Neural progenitor cell (in vitro differentiated cells): ENCODE data around the gene NHP2. TPM values are rescaled to one million over a fixed set of nuclear protein-coding genes. Genes with fewer than 3 reads are reported as not detected.

Experiments used
- DNase-seq: peaks from one replicate; pipeline ENCODE4 v3.0.0-alpha.2; 2016; ENCODE audit warnings: low spot score
- H2AFZ ChIP-seq: fragments of 200-600 bp; sonication (generic); replicated peaks from 2 replicates; pipeline ENCODE4 v1.6.1; 2016; ENCODE audit warnings: antibody characterized with exemption
- H3F3A ChIP-seq: fragments of 200-600 bp; sonication (generic); 2 replicates; pipeline ENCODE4 v1.6.1; 2016; ENCODE audit warnings: antibody characterized with exemption, low read depth
- H3K27ac ChIP-seq: fragments of 200-600 bp; sonication (generic); 2 replicates; pipeline ENCODE4 v1.5.1; 2016; ENCODE audit warnings: mild to moderate bottlenecking
- H3K27me3 ChIP-seq: fragments of 200-600 bp; sonication (generic); 2 replicates; pipeline ENCODE4 v1.6.1; 2016; ENCODE audit warnings: mild to moderate bottlenecking, moderate library complexity
- H3K36me3 ChIP-seq: fragments of 200-600 bp; sonication (generic); 2 replicates; pipeline ENCODE4 v1.5.1; 2016
- H3K4me1 ChIP-seq: fragments of 200-600 bp; sonication (generic); 2 replicates; pipeline ENCODE4 v1.6.1; 2016; ENCODE audit warnings: mixed run types
- H3K4me2 ChIP-seq: fragments of 200-600 bp; sonication (generic); 2 replicates; pipeline ENCODE4 v1.6.1; 2016
- H3K4me3 ChIP-seq: fragments of 200-600 bp; sonication (generic); 2 replicates; pipeline ENCODE4 v1.5.1; 2016
- H3K79me2 ChIP-seq: fragments of 200-600 bp; sonication (generic); 2 replicates; pipeline ENCODE4 v1.6.1; 2016; ENCODE audit warnings: low read depth
- H3K9ac ChIP-seq: fragments of 200-600 bp; sonication (generic); 2 replicates; pipeline ENCODE4 v1.6.1; 2016
- H3K9me3 ChIP-seq: fragments of 200-600 bp; sonication (generic); 2 replicates; pipeline ENCODE4 v1.5.1; 2016; ENCODE audit warnings: low read depth
- H4K20me1 ChIP-seq: fragments of 200-600 bp; sonication (generic); 2 replicates; pipeline ENCODE4 v1.6.1; 2016; ENCODE audit warnings: low read depth
- H3K27ac Mint-ChIP-seq: 3 replicates; pipeline ENCODE4 v1.8.0; 2021; ENCODE audit warnings: mixed read lengths
- H3K27me3 Mint-ChIP-seq: 2 replicates; pipeline ENCODE4 v1.8.0; 2022; ENCODE audit warnings: low read depth, mild to moderate bottlenecking, inconsistent platforms, moderate library complexity, mixed read lengths; ENCODE audit not compliant: insufficient read depth
- H3K36me3 Mint-ChIP-seq: 3 replicates; pipeline ENCODE4 v1.8.0; 2021; ENCODE audit warnings: mixed read lengths
- H3K4me1 Mint-ChIP-seq: 3 replicates; pipeline ENCODE4 v1.8.0; 2021; ENCODE audit warnings: mixed read lengths
- H3K4me3 Mint-ChIP-seq: 3 replicates; pipeline ENCODE4 v1.8.0; 2021; ENCODE audit warnings: mild to moderate bottlenecking, moderate library complexity, mixed read lengths
- H3K9me3 Mint-ChIP-seq: 3 replicates; pipeline ENCODE4 v1.8.0; 2020; ENCODE audit warnings: mixed read lengths
- EZH2 ChIP-seq: fragments of 200-600 bp; sonication (generic); IDR thresholded peaks from 2 replicates; pipeline ENCODE4 v1.6.1; 2017; ENCODE audit warnings: antibody characterized with exemption, mild to moderate bottlenecking, moderate library complexity
- EZH2phosphoT487 ChIP-seq: fragments of 200-600 bp; sonication (generic); IDR thresholded peaks from 2 replicates; pipeline ENCODE4 v1.6.1; 2017; ENCODE audit warnings: antibody characterized with exemption
- total RNA-seq: library from RNA; depleted of rRNA; stranded (reverse); fragments of >200 nt; gene quantifications from 2 replicates; pipeline ENCODE4 v1.2.3, GENCODE V29; 2015; ENCODE audit warnings: low replicate concordance
- TF ChIP-seq, protein P1 (sequence below): fragments of 200-600 bp; sonication (generic); IDR thresholded peaks from 2 replicates; pipeline ENCODE4 v1.5.1; 2017; ENCODE audit warnings: antibody characterized with exemption, mild to moderate bottlenecking

NHP2 gene
- total RNA-seq, 1 donor from 2014 or later, result 357 TPM

DNA sequence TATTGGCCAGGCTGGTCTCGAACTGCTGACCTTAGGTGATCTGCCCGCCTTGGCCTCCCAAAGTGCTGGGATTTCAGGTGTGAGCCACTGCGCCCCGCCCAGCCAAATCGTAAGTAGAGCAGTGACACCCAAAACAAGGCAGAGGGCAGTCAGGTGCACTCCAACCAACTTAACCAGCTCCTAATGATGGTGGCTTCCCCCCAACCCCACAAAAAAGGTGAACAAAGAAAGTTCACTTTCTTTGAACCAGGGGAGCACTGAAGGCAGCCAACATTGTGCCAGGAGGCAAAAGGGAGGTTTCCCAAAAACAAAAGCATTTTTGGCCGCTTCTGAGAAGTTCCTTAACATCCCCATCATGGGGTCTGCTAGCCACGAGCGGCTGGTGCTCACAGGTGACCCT is 23.9 kb upstream of the NHP2 start:
- H3K27ac Mint-ChIP-seq, result no peak overlapping the region
- Histone ChIP-seq H3K27ac (no peak overlapping the region), H3K79me2 (no peaks in the 10 kb centered on the region), H3K36me3 (no peaks in the 10 kb centered on the region), H3K9me3 (no peaks in the 10 kb centered on the region), H4K20me1 (no peaks in the 10 kb centered on the region), H3K9ac (no peak overlapping the region), H3K27me3 (no peaks in the 10 kb centered on the region), H2AFZ (peak overlapping the region; percentile 0), H3F3A (peaks cover 13% of the 10 kb centered on the region), H3K4me2 (no peak overlapping the region), H3K4me1 (peaks cover 11% of the 10 kb centered on the region), H3K4me3 (no peak overlapping the region)
- H3K27me3 Mint-ChIP-seq, result peaks cover 17% of the 10 kb centered on the region
- TF ChIP-seq EZH2 (no peak), EZH2phosphoT487 (no peak)
- H3K36me3 Mint-ChIP-seq, result no peaks in the 10 kb centered on the region
- H3K4me1 Mint-ChIP-seq, result peaks cover 4% of the 10 kb centered on the region
- no peak overlapping the region for H3K4me3 Mint-ChIP-seq
- DNase-seq, result no peak
- H3K9me3 Mint-ChIP-seq, result peaks cover 6% of the 10 kb centered on the region

DNA sequence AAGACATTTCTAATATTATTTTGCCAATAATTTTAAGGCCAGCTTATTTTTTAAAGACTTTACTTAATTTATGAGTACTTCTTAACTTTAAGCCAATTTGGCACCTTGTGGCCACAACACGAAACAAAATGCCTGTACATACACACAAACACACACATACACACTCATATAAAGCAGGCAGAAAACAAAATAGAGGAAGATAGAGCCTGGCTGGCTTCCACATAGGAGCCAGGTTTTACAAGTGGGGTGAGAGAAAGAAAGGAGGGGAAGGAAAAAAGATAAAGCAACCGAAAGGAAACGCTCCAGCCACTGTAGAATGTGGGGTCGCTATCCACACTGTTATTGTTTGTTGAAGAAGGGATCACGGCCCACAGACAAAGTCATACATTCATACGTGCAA is 23.1 kb upstream of the NHP2 start:
- Histone ChIP-seq H3K36me3 (no peaks in the 10 kb centered on the region), H4K20me1 (no peaks in the 10 kb centered on the region), H3K4me2 (no peak overlapping the region), H3K4me3 (no peak overlapping the region), H3F3A (peaks cover 13% of the 10 kb centered on the region), H3K9ac (no peak overlapping the region), H3K27ac (no peak overlapping the region), H3K79me2 (no peaks in the 10 kb centered on the region), H3K27me3 (no peaks in the 10 kb centered on the region), H3K4me1 (peaks cover 11% of the 10 kb centered on the region), H3K9me3 (no peaks in the 10 kb centered on the region), H2AFZ (no peak overlapping the region)
- Mint-ChIP-seq H3K9me3 (peaks cover 6% of the 10 kb centered on the region), H3K4me3 (no peak overlapping the region), H3K36me3 (no peaks in the 10 kb centered on the region), H3K27me3 (peaks cover 11% of the 10 kb centered on the region), H3K27ac (no peak overlapping the region), H3K4me1 (peaks cover 4% of the 10 kb centered on the region)
- no peak for DNase-seq
- TF ChIP-seq EZH2 (no peak), EZH2phosphoT487 (no peak)
- TF ChIP-seq, protein P1, sequence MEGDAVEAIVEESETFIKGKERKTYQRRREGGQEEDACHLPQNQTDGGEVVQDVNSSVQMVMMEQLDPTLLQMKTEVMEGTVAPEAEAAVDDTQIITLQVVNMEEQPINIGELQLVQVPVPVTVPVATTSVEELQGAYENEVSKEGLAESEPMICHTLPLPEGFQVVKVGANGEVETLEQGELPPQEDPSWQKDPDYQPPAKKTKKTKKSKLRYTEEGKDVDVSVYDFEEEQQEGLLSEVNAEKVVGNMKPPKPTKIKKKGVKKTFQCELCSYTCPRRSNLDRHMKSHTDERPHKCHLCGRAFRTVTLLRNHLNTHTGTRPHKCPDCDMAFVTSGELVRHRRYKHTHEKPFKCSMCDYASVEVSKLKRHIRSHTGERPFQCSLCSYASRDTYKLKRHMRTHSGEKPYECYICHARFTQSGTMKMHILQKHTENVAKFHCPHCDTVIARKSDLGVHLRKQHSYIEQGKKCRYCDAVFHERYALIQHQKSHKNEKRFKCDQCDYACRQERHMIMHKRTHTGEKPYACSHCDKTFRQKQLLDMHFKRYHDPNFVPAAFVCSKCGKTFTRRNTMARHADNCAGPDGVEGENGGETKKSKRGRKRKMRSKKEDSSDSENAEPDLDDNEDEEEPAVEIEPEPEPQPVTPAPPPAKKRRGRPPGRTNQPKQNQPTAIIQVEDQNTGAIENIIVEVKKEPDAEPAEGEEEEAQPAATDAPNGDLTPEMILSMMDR, result no peak

- Histone ChIP-seq H2AFZ (no peak overlapping the region), H3F3A (peaks cover 5% of the 10 kb centered on the region), H3K79me2 (no peaks in the 10 kb centered on the region), H3K4me2 (no peak overlapping the region), H3K9me3 (no peaks in the 10 kb centered on the region), H3K4me1 (no peaks in the 10 kb centered on the region), H3K9ac (no peak overlapping the region), H3K36me3 (no peaks in the 10 kb centered on the region), H4K20me1 (no peaks in the 10 kb centered on the region), H3K27ac (no peak overlapping the region), H3K4me3 (no peak overlapping the region), H3K27me3 (no peaks in the 10 kb centered on the region)
- Mint-ChIP-seq H3K4me3 (no peak overlapping the region), H3K4me1 (peaks cover 9% of the 10 kb centered on the region), H3K27ac (no peak overlapping the region), H3K9me3 (peaks cover 2% of the 10 kb centered on the region), H3K27me3 (peaks cover 7% of the 10 kb centered on the region), H3K36me3 (no peaks in the 10 kb centered on the region)
- DNase-seq, result no peak
- TF ChIP-seq EZH2phosphoT487, result no peak
- TF ChIP-seq EZH2, result no peak
- TF ChIP-seq, protein P1, result no peak
Measured at GRCh38 chr5:178174456-178174855, 20.8 kb upstream of the NHP2 start.

DNA sequence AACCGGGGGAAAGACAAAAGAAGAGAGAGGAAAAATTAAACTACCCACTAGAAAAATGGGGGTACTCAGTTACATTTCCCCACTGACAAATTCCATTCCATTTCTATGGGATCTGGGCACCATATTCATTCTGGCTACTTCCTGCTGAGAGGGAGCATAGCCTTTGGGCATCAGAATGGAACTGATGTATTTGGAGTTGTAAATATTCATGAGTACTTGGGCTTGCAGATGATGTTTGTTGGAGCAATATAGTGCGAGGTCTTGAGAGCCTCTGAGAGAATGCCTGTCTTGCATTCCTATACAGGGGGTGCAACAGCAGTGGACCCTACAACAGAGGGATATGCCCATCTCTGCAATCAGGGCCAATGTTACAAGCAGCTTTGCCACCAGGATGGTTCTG is 16.8 kb upstream of the NHP2 start:
- no peaks in the 10 kb centered on the region for H3K9me3 Mint-ChIP-seq
- TF ChIP-seq EZH2phosphoT487 (no peak), EZH2 (no peak)
- TF ChIP-seq, protein P1, result no peak
- Histone ChIP-seq H3K4me1 (no peaks in the 10 kb centered on the region), H3K9me3 (no peaks in the 10 kb centered on the region), H4K20me1 (no peaks in the 10 kb centered on the region), H3K4me3 (no peak overlapping the region), H3K79me2 (no peaks in the 10 kb centered on the region), H3F3A (no peaks in the 10 kb centered on the region), H3K36me3 (no peaks in the 10 kb centered on the region), H3K27me3 (no peaks in the 10 kb centered on the region), H3K4me2 (no peak overlapping the region), H3K27ac (no peak overlapping the region), H2AFZ (no peak overlapping the region), H3K9ac (no peak overlapping the region)
- peaks cover 9% of the 10 kb centered on the region for H3K4me1 Mint-ChIP-seq
- no peak overlapping the region for H3K27ac Mint-ChIP-seq
- no peak for DNase-seq
- H3K4me3 Mint-ChIP-seq, result no peak overlapping the region
- no peaks in the 10 kb centered on the region for H3K36me3 Mint-ChIP-seq
- peaks cover 7% of the 10 kb centered on the region for H3K27me3 Mint-ChIP-seq
